ENCODE data around the gene NPDC1. TPM values are rescaled to one million over a fixed set of nuclear protein-coding genes. Genes with fewer than 3 reads are reported as not detected.

NPDC1 gene
- total RNA-seq, 1 donor from 2014 or later: 47.7 TPM

DNA sequence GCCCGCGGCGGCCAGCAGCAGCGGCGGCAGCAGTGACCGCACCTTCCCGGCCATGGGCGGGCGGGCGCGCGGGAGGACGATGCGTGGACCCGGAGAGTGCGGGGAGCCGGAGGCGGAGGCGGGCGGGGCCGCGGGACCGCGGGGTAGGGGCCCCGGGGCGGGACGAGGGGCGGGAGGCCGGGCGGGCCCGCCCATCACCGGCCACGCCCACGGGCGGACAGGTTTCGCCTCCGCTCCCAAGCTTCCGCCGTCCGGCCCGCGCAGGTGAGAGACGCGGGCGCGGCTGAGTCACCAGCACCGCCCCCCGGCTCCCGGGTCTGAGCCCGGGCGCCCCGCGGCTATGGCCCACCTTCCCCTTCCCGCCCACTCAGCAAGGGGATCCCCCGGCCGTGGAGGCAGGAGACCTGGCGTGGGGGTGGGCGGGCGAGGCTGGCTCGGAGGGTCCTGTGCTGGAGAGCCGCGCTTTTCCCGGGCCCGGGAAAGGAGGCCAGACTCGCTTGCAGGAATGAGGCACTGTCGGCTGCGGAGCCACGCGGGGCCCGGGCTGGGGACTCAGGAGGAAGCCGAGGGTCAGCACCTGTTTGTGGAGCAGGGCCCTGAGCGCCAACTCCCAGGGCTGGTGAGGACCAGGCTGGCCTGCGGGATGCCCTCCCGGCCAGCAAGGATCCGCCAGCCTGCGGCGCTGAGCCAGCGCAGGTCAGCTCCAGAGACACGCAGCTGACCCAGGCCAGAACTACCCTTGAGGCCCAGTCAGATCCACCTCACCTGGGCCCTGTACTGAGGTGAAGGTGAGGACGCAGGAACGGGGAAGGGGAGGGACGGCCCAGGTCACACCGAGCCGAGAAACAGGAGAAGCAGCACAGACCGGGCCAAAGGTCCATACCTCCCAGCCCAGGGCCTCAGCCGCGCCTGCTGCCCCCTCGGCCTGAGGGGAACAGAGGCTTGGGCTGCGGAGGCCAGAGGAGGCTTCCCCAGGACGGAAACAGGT is 8.3 kb upstream of the NPDC1 start, which contains the start of gene ENTPD2:
TSS of gene ENTPD2 (minus strand) at position 118 of the 988 bp plus-strand sequence. CDS start at position 54, 64 bp downstream.
- DNase-seq (ENCODE audit: low read depth): no peak
- TF ChIP-seq, protein P1, sequence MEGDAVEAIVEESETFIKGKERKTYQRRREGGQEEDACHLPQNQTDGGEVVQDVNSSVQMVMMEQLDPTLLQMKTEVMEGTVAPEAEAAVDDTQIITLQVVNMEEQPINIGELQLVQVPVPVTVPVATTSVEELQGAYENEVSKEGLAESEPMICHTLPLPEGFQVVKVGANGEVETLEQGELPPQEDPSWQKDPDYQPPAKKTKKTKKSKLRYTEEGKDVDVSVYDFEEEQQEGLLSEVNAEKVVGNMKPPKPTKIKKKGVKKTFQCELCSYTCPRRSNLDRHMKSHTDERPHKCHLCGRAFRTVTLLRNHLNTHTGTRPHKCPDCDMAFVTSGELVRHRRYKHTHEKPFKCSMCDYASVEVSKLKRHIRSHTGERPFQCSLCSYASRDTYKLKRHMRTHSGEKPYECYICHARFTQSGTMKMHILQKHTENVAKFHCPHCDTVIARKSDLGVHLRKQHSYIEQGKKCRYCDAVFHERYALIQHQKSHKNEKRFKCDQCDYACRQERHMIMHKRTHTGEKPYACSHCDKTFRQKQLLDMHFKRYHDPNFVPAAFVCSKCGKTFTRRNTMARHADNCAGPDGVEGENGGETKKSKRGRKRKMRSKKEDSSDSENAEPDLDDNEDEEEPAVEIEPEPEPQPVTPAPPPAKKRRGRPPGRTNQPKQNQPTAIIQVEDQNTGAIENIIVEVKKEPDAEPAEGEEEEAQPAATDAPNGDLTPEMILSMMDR (conservative IDR thresholded peaks at IDR 0.05; ENCODE audit: low read depth, low read length): no peak
- peak within 1 kb of the TSS; percentile 37 for H3K4me3 ChIP-seq (ENCODE audit: low read depth, low read length)

DNA sequence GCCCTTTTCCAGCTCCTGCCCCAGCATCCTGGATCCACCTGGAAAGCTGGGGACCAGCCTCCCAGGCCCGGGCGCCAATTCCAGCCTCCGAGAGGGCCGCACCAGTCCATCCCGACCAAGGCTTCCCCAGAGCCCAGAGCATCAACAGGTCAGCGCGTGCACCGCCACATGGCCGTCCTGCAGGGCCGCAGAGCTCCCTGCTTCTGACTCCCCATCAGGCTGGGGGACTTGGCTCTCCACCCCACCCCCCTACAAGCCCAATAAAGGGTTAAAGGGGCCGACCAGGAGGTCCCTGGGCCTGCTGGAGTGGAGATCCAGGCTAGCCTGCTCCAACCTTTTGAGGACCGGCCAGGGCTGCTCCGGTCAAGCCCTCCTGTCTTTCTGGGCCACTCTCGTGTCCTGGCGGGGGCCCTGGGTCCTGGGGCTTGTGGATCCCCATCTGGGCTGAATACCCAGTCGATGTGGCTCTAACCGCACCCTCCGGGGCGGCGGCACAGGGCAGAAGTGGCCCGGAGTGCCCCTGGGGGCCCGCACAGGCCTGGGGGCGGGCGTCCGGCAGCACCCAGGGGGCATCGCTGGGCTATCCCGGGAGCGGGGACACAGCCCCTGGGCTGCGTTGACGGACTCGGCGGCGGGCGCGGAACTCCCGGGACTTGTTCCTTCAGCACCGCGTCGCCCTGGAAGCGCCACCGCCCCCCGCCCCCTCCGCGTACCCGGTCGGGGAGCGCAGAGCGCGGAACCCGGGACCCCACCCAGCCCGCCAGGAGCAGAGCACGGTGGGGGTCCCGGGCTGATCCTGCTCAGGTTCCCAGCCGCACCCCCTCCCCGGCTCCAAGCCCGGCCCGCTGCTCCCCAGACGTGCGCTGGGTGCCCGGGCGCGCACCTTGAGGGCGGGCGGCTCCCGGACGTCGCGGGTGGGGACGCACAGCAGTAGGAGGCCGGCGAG is 7.3 kb upstream of the NPDC1 start:
- H3K4me3 ChIP-seq (ENCODE audit: low read depth, low read length): peak overlapping the region; percentile 37
- no peak for DNase-seq (ENCODE audit: low read depth)
- TF ChIP-seq, protein P1 (conservative IDR thresholded peaks at IDR 0.05; ENCODE audit: low read depth, low read length): no peak

DNA sequence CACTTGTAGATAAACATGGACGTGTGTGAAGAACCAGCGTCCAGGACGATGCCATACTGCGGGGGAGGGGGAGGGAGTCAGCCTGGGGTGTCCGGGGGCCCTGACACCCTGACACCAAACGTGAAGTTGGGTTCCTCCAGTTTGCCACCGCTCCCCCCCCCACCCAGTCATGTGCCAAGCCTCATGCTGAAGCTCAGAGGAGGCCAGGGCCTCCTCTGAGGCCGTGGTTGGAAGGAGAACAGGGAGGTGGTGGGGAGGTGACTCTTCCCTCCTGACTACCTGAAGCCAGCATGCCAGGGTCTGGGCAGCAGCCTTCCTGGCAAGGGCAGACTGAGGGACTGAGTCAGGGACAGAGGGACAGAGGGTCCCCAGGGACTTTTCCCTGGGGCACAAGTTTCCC is 6.3 kb upstream of the NPDC1 start:
- DNase-seq (ENCODE audit: low read depth): no peak
- TF ChIP-seq, protein P1 (conservative IDR thresholded peaks at IDR 0.05; ENCODE audit: low read depth, low read length): no peak
- H3K4me3 ChIP-seq (ENCODE audit: low read depth, low read length): no peak overlapping the region

DNA sequence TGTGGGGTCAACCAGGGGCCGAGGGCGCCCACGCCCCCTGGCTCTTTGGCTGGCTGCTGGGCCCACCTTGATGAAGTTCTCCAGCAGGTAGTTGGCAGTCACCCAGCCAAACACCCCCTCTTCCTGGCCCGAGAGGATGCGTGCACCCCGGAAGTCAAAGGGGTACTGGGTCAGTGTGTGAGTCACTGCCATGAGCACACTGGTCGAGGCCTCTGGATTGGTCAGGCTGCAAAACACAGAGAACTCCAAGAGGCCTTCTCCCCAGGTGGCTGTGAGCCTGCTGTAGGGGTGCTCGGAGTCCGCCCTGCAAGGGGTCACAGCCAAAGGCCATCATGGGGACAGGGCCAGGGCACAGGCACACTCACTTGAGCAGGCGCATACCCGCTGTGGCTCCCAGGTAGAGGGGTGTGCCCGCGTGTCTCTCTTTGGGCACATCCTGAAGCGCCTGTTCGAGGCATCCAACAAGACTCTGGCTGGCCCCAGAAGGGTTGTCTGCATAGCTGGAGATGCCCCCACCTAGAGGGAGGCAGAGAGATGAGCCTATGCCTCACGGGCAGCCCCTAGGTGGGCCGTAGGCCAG is 5.3 kb upstream of the NPDC1 start:
- TF ChIP-seq, protein P1 (conservative IDR thresholded peaks at IDR 0.05; ENCODE audit: low read depth, low read length): no peak
- no peak for DNase-seq (ENCODE audit: low read depth)
- no peak overlapping the region for H3K4me3 ChIP-seq (ENCODE audit: low read depth, low read length)

DNA sequence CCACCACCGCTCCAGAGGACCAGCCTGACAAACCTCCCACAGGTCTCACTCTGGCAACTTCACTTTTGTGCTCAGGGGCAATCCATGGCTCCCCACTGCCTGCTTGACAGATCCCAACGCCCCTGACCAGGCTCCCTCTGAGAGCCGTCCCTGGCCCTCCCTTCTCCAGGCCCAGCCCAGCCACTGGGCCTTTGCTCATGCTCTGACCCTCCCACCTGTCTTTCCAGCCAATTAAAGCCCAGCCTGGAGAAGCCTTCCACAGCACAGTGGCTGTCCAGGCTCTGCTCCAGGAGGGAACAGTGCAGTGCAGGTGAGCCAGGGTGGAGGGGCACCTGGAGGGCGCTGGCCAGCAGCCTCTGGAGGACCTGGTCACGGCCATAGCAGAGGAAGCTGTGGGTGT is 4.6 kb upstream of the NPDC1 start:
- TF ChIP-seq, protein P1 (conservative IDR thresholded peaks at IDR 0.05; ENCODE audit: low read depth, low read length): no peak
- no peak for DNase-seq (ENCODE audit: low read depth)
- no peak overlapping the region for H3K4me3 ChIP-seq (ENCODE audit: low read depth, low read length)
